HG02759 (cell line): ENCODE measurements around the gene GEN1.
A peak's percentile ranks its signal among the peaks of the same experiment; 100 is the strongest.

Experiments used
- ATAC-seq: cut with Tn5 transposase; IDR thresholded peaks from one replicate; pipeline ENCODE4 v1.9.1; 2021; ENCODE audit warnings: mild to moderate bottlenecking, moderate library complexity; ENCODE audit not compliant: unreplicated experiment

Gene GEN1

DNA sequence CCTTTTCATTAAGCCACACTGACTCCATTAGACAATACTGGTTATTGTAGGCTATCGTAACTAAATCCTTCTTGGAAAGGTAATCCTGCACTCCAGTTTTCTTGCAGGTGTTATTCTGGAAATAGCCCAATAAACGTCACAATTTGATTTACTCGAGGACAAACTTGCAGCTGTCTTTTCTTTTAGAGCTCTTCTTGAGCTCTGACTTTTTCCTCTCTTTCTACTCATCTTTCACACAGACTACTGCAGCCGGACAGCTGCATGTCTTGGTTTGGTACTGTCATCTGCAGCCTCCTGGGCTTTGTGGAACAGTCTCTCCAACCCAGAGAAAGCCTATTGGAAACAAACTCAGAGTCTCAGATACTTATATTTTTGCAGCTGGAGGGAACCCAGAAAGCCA, 39.4 kb downstream of the GEN1 start:
- no peak for ATAC-seq

DNA sequence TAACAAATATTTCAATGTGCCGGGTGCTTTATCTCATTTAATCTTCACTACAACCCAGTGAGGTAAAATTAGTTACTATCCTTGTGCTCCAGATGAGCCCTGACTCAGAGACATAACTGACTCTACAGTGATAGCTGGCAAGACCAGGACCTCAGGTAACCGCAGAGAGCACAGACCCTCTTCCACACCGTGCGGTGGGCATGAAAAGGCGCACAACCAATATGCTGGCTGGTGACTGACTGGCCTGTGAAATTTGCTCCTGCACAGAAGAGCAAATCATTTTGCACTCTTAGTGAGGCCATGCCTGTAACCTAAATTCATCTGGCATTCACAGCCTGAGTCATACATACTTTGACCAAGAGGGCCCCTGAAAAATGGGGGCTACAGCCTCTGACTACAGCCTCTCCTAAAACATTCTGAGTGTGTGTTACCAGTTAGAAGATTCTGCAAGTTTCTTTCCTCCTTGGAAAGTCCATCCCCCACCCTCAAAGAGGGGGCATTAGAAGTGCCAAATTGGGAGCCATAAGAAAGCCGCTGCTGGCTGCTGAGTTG, 39.9 kb downstream of the GEN1 start:
- no peak for ATAC-seq

DNA sequence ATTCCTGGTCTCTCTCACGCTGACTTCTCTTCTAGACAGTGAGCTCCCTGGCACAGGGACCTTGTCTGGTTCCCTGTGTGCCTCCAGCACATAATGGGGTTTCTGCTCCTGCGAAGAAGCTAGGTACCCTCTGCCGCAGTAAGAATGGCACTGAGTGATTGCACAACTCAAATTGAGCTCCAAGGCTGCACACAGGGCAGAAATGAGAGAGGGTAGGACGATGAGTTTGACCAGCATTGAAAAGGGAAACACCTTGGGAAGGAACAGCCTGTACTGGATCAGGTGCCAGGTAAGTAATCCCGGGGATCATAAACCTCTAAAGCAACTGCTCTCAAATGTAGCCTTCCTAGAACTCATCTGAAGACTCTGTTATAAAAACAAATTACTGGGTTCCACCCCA, 41.4 kb downstream of the GEN1 start:
- ATAC-seq, result no peak

DNA sequence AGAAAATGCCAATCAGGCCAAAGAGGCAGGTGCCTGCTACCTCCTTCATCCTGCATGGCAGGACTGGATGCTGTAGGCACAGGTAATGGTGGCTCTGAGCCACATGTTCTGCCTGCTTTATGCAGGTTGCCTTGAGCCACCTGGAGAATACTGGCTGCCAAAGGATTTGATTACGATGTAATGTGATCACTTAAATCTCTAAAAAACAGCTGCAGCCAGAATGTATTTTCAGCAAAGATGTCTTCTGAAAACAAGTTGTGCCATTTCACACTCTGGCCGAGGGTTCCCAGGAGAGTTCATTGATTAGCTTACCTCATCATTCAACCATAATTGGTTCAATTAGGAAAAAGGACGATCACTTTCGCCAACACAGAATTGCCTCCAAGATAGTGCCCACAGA, 44.4 kb downstream of the GEN1 start:
- ATAC-seq, result no peak

DNA sequence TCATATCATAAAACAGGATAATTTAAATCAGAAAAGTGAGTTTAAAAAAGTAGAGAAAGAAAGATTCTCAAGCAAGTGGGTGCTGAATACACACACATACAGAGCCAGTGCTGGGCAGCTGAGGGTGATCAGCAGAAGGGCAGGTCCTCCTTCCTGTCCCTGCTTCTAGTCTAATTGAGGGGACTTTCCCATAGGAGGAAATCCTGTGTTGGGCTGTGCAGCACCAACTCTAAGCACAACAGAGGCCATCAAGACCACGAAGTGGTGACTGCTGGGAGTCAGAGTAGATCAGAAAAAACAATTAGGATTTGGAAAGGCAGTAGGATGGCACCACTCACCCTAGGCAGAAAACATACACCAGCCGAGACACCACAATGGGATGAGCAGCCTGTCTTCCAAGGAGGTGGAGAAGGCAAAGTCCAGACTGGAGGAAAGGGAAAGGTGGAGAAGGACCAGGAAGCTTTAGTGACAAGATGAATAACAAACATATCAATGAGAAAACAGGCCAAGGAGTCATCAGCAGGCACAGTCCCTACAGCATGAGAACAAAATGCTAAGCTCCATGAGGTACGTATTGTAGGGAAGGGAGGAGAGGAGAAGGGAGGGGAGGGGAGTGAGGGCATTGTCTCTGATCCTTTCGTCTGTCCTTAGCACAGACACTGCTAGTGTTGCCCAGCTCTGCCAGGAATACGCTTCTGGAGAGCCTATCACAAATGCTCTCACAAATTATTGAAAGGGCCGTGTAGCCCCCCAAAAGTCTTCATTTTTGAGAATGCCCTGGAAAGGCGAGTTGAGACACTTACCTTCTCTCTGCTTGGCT, 45.6 kb downstream of the GEN1 start:
- ATAC-seq, result no peak

DNA sequence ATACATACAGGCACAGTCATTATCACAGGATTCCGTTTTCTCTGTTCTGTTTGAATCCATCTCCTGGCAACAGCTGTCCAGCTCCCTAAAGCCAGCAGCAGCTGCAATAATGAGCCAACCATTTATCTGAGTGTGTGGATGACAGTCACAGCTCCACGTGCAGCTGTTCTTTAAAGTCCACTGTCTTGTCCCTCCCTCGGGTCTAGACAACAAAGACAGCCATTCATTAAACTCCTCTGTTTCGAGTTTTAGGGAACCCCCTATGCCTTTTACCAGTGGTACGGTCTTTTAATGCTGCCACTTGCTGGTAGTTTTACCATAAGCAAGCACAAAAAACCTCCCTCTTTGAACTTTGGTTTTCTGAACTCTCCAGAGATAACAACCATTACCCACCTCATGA, 46.3 kb downstream of the GEN1 start:
- ATAC-seq, result peak; percentile 40

DNA sequence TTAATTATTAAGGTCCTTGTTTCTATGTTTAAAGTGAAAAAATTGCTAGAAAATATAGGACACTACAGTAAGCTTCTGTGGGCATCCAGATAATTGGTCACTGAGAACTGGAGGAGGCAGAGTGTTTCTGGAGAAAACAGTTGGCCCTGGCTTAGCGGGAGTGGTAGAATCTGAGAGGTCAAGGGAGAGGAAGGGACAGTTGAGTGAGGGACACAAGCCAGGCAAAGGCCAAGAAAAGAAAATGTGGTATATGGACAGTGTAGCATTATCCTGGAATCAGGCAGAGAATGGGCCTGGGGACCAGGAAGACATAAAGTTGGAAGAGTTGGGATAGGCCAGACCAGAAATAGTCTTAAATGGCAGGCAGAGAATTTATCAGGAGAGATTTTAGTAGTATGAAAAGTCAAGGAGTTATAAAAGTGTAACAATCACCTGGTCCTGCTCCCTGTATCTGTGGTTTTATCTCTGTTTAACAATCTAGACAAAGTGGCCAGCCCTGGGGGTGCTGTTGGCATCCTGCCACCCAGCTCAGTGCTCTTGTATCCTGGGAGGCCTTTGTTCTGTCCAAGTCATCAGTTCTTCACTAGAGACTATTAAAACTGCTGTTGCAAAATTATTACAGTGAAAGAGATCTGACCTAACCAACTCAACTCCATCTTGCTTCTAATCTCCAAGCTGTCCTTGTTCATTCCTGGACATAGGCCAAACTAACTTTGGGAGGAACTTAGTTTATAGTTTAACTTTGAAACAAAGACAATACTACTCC, 46.9 kb downstream of the GEN1 start:
- ATAC-seq, result no peak

DNA sequence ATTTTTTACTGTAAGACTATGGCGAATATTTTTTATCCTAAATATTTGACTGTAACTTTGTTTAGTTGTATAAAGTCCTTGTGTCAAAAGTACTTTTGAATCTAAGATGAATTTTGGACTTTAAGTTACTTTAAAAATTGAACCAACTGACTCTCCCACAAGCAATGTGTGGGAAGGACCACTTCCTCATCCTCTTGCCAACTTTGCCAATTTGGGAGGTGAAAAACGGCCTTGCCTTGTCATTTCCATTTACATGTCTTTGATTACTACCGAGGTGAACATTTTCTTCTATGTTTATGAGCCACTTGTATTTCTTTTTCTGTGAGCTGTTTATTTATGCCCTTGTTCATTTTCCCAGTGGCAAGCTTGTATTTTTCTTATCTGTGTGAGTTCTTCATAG, 49.6 kb downstream of the GEN1 start:
- ATAC-seq, result no peak

DNA sequence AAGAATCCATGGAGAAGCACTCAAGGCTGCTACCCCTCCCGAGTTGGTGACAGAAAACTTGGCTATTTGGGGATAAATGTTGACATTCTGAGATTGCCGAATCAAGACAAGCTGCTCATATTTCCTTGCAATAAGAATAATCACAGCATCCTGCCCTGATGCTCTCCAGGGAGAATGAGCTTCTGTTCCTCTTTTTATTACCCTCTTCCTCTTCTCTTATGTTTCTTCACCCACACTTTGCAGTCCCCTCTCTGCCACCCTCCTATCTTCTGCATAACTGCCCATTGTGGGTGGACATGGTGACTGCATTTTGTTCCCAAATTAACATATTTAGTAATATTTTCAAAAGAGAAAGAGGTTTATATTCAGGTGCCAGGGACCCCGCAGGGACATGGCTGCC, 50.4 kb downstream of the GEN1 start:
- ATAC-seq, result peak; percentile 59

DNA sequence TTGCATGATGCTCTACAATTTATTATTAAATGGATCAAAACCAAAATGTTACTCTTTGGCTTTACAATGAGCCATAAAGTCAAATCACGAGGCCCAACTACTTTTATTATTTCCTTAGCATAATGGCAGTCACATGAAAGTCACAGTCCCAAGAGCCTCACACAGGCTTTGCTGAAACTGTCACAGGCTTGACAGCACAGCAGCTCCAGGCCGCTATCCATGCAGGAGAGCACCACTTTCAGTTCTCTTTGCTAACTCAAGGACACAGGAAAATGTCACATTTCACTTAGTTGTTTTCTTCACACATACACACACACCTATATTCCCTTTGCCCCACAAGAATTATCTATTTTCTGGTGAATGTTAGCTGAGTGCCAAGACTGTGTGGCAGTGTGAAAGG, 51.2 kb downstream of the GEN1 start:
- no peak for ATAC-seq

DNA sequence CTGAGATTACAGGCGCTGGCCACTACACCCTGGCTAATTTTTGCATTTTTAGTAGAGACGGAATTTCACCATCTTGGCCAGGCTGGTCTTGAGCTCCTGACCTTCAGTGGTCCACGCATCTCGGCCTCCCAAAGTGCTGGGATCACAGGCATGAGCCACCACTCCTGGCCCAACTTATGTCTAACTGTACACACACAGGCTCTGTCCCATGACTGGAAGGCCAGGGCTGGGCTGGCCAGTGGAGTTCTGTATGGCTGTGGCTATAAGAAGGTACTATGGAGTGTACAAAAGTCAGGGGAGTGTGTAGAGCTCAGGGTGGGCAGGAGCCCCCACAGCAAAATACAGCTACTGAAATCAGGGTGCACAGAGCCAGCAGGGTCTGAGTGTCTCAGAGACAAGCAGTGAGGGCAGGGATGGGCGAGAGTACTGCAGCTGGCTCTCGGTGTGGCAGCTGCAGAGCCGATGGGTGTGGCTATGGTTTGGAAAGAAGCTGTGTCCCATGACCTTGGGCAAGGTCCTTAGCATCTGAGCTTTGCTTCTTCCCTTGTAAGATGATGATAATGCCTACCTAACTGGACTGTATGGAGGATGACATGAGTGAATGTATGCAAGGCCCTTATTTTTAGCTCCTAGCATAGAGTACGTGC, 51.9 kb downstream of the GEN1 start:
- peak; percentile 43 for ATAC-seq

DNA sequence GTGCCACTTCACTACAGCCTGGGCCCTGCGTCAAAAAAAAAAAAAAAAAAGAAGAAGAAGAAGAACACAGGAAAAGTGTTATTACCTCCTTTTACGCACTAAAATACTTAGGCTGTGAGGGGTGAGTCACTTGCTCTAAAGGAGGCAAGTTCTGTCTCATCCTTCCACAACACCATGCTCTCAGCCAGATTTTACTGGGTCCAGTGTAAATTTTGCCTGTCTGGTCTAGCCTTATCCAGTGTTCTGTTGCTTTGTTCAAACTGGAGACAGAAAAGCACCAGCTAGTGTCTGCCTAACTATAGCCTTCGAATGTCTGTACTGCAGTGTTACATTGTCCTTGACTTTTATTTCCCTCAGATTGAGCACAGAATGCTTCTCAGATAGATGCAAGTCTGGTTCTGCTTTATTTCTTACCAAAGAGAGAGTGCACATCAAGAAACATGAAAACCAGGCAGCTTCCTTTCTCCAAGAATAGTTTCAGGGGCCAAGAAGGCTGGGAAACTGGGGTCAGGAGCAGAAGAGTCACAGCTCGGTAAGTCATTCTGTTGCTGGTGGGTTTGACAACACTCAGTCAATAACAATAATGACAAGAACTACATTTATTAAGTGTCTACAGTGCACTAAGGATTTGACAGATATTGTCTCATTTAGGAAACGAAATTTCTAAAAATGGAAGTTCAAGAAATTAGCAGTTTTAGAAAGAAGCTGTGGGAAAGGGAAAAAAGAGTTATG, 59.2 kb downstream of the GEN1 start:
- peak; percentile 52 for ATAC-seq

DNA sequence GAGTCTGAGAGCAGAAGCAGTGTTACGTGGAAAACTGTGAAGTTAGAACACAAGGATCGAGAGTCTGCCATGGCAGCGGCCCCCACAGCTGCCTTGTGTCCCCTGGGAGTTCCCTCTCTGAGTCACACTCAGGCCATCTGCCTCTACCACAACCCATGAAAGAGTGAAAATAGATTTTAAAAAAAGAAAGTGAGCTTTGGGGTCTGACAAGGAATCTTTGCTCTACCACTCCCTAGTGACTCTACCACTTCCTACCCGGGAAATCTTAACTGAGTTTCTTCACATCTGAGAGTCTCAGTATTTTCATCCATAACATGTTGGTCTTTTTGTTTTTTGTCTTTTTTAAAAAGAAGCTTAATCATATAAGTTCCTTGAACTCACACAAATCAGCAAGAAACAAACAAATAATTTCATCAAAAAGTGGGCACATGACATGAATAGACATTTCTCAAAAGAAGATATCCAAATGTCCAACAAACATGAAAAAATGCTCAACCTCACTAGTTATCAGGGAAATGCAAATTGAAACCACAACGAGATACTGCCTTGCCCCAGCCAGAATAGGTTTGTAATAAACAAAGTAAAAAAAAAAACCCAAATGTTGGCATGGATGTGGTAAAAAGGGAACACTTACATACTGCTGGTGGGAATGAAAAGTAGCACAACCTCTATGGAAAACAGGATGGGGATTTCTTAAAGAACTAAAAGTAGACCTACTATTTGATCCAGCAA, 60.0 kb downstream of the GEN1 start:
- peak; percentile 90 for ATAC-seq

DNA sequence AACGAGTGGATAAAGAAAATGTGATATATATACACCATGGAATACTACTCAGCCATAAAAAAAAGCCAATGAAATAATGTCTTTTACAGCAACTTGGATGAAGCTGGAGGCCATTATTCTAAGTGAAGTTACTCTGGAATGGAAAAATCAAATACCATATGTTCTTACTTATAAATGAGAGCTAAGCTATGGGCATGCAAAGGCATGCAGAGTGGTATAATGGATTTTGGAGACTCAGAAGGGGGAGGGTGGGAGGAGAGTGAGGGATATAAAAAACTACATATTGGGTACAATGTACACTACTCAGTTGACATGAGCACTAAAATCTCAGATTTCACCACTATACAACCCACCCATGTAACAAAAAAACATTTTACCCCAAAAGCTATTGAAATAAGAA, 60.7 kb downstream of the GEN1 start:
- no peak for ATAC-seq

DNA sequence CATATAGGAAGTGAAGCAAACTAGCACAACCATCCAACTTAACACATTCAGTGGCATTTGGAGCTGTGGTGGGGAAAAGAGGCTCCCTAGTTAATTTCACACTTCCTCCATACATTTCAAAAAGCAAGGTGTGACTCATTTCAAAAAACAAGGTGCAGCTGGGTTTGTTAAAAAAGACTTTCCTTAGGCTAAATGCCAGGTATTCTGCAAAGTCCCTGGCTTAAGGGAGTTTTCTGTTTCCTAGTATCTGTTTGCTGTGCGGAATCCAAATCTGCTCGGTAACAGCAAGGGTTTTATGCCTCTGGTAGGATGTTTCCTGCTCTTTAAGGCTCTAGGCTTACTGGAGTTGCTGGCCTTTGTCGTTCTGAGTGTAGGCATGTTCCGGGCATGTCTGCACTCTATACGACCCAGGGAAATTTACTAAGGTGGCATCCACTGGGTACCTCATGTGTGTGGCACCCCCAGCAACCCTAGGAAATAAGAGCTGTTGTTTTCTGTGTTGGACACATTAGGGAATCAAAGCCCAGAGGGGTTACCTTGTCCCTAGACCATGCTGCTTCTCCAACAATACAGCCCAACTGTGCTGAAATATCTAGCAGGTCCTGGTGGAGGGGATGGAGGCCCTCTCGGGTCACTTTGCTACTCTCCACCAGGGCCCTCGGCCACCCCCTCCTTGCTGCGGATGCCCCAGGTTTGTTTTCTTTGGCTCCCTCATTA, 61.7 kb downstream of the GEN1 start:
- ATAC-seq, result peak; percentile 20

DNA sequence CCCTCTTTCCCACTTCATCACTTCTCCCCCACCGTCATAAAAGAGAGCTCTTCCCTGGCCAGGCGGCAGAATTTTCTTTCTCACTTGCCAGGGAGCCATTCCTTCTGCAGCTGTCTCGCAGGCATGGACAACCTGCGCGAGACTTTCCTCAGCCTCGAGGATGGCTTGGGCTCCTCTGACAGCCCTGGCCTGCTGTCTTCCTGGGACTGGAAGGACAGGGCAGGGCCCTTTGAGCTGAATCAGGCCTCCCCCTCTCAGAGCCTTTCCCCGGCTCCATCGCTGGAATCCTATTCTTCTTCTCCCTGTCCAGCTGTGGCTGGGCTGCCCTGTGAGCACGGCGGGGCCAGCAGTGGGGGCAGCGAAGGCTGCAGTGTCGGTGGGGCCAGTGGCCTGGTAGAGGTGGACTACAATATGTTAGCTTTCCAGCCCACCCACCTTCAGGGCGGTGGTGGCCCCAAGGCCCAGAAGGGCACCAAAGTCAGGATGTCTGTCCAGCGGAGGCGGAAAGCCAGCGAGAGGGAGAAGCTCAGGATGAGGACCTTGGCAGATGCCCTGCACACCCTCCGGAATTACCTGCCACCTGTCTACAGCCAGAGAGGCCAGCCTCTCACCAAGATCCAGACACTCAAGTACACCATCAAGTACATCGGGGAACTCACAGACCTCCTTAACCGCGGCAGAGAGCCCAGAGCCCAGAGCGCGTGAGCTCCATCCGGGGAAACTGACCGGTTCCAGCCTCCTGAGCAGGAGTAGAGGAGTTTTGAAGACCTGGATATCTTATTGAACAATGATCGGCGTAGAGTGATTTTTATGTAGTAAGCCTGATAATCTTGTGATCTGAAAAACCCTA, 62.7 kb downstream of the GEN1 start, which contains the start of gene MSGN1:
TSS of gene MSGN1 (plus strand) at position 65 of the 850 bp plus-strand sequence. CDS start at position 124, 59 bp downstream.
- ATAC-seq, result no peak

DNA sequence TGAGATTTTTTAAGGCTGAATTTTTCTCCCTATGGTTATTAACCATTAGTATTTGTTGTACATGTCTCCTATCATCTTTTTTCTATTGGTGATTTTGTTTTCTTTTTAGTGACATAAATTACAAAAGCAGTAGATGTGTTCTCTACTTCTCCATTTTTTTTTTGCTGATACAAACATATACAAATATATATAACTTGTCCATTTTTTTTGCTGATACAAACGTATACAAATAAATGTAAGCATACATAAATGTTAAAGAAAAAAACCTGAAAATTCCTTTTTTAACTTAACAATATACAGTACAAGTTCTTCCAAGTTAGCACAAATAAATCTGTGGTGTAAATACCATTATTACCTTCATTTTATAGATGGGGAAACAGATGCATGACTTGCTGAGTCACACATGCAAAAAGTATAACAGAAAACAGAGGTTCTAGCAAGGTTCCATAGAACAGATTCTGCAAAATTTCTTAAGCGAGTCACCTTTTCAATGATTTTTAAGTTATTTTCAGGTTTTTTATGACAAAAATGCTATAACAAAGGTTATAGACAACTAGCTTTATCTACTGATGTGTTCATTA, 64.4 kb downstream of the GEN1 start:
- no peak for ATAC-seq

DNA sequence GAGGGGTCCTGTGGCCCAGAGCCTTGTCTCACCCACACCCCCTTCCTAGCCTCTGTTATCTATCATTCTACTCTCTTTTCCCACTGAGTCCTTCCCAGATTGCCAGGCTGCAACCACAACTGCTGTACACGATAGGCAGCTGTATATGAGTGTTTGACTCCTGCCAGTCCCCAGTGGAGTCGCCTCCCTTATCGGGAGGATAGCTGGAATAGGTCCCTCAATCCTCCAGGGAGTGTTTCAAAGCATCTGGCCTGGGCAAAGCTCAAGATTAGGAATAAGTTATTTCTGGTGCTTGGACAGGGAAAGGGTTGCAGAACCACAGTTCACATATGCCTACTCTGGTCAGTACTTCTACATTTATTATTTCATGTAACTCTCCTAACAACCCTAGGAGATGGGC, 67.1 kb downstream of the GEN1 start:
- ATAC-seq, result no peak
